Memory B cell (primary cell): ENCODE data around the gene LHX6.

Source experiments
- ATAC-seq: fragments of 150-1000 bp; cut with Tn5 transposase; 2 replicates; pipeline ENCODE4 v1.10.0; 2021; ENCODE audit warnings: low read depth, mild to moderate bottlenecking, moderate library complexity
- DNase-seq, 2 donors: peaks; one replicate each; pipeline ENCODE4 v3.0.0; 2022; ENCODE audit warnings: low spot score in 2 of 2
- H3K27ac Mint-ChIP-seq: one replicate; pipeline ENCODE4 v1.8.0; 2022; ENCODE audit warnings: mild to moderate bottlenecking, moderate library complexity, mixed read lengths
- H3K27me3 Mint-ChIP-seq: one replicate; pipeline ENCODE4 v1.8.0; 2022; ENCODE audit warnings: mixed read lengths
- H3K36me3 Mint-ChIP-seq: one replicate; pipeline ENCODE4 v1.8.0; 2022; ENCODE audit warnings: mild to moderate bottlenecking, mixed read lengths
- H3K4me1 Mint-ChIP-seq: one replicate; pipeline ENCODE4 v1.8.0; 2022; ENCODE audit warnings: mixed read lengths
- H3K4me3 Mint-ChIP-seq: one replicate; pipeline ENCODE4 v1.8.0; 2022; ENCODE audit warnings: mild to moderate bottlenecking, moderate library complexity, mixed read lengths
- H3K9me3 Mint-ChIP-seq: one replicate; pipeline ENCODE4 v1.8.0; 2022; ENCODE audit warnings: mixed read lengths

The LHX6 gene

DNA sequence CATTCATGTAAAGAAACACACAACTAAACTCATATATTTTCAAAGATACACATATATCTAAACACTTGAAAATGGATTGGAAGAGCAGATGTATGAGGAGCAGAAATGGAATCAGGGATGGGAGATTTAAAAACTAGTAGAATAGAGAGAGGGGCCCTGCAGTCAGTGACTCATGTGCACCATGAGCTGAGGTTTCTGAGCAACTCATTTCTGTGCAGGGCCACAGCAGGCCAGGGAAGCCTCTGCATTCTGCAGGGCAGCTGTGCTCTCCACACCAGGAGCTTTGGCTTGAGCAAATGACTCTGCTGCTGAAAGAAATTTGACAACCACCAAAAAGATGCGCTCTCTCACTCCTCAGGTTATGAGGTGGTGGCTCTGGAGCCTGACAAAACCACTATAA lies 27.1 kb downstream of the LHX6 start:
- DNase-seq, result no peak
- no peak for ATAC-seq
- peaks cover 10% of the 10 kb centered on the region for H3K27me3 Mint-ChIP-seq
- no peak overlapping the region for H3K4me3 Mint-ChIP-seq
- H3K36me3 Mint-ChIP-seq, result no peaks in the 10 kb centered on the region
- H3K27ac Mint-ChIP-seq, result no peak overlapping the region
- no peaks in the 10 kb centered on the region for H3K4me1 Mint-ChIP-seq
- H3K9me3 Mint-ChIP-seq, result no peaks in the 10 kb centered on the region

DNA sequence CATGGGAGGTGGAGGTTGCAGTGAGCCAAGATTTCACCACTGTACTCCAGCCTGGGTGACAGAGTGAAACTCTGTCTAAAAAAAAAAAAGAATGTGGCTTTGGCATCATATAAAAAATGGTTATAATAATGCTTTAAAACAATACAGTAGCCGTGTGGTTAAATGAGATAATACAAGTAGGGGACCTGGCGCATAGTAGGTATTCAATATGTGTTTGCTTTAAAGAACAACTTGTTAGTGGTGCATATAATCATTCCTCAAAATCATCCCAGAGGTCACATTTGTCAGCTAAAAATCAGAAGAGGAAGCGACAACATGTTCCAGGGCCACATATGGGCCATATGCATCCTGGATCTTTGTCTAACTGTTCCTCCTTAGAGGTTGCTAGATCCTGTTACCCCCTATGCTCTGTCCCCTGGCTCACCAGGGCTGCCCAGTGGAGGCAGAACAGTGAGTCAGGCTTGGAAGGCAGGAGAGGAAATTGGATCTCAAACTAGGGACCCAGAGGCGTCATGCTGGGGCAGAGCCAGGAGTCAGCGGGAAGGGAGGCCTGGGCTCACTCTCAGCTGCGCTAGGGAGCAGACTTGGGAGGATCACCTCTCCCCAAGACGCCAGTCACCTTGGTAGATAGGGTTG lies 27.7 kb downstream of the LHX6 start:
- no peaks in the 10 kb centered on the region for H3K36me3 Mint-ChIP-seq
- no peak for ATAC-seq
- no peak overlapping the region for H3K4me3 Mint-ChIP-seq
- no peaks in the 10 kb centered on the region for H3K9me3 Mint-ChIP-seq
- H3K27me3 Mint-ChIP-seq, result peaks cover 10% of the 10 kb centered on the region
- DNase-seq, result no peak
- H3K27ac Mint-ChIP-seq, result no peak overlapping the region
- H3K4me1 Mint-ChIP-seq, result no peaks in the 10 kb centered on the region

DNA sequence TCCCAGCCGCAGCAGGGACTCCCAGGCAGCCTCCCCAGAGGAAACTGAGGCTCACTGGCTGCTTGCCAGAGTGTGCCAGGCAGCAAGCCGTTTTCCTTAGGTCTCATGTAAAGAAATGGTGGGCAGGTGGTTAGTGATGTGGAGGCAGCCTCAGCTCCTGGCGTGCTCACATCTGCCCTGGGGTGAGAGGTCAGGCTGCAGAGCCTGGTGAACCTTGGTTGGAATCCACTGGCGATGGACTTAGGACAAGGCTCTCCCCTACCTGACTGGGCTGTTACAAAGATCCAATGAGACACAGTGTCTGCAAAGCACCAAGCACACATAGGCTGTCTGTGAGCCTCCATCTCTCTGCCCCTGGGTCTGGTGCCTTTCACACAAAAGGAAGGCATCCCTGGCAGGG lies 30.9 kb downstream of the LHX6 start:
- H3K27ac Mint-ChIP-seq, result no peak overlapping the region
- no peaks in the 10 kb centered on the region for H3K36me3 Mint-ChIP-seq
- ATAC-seq (no peak), DNase-seq (no peak)
- no peaks in the 10 kb centered on the region for H3K4me1 Mint-ChIP-seq
- peaks cover 14% of the 10 kb centered on the region for H3K27me3 Mint-ChIP-seq
- no peaks in the 10 kb centered on the region for H3K9me3 Mint-ChIP-seq
- H3K4me3 Mint-ChIP-seq, result no peak overlapping the region

DNA sequence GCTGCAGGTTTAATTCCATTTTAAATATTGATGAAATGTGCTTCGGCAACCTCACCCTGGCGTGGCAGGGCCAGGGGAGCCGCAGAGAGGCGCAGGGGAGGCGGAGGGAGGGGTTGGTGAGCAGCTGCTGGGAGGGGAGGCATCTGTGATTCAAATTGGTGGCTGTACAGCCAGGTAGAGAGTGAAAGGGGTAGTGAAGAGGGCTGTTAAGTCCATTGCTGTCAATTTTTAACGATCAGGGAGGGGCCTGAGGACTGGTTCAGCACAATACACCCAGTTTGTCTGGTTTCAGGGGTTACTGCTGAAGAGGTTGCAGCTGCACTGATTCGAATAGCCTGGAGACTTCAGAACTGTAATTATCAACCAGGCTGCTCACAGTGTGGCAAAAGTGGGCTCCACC lies 31.3 kb downstream of the LHX6 start:
- H3K9me3 Mint-ChIP-seq, result no peaks in the 10 kb centered on the region
- H3K27me3 Mint-ChIP-seq, result peaks cover 14% of the 10 kb centered on the region
- no peaks in the 10 kb centered on the region for H3K4me1 Mint-ChIP-seq
- no peak for DNase-seq
- no peaks in the 10 kb centered on the region for H3K36me3 Mint-ChIP-seq
- ATAC-seq, result no peak
- H3K4me3 Mint-ChIP-seq, result no peak overlapping the region
- H3K27ac Mint-ChIP-seq, result no peak overlapping the region

DNA sequence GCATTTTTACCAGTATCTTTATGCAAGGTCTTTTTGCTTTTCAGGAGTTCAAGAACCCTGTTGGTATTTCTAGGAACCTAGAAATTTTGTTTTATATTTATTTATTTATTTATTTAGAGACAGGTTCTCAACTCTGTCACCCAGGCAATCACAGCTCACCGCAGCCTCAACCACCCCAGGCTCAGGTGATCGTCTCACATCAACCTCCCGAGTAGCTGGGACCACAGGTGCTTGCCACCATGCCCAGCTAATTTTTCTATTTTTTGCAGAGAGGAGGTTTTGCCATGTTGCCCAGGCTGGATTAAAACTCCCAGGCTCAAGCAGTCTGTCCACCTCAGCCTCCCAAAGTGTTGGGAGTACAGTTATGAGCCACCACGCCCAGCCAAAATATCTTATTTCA lies 32.9 kb downstream of the LHX6 start:
- H3K36me3 Mint-ChIP-seq, result no peaks in the 10 kb centered on the region
- no peak for ATAC-seq

DNA sequence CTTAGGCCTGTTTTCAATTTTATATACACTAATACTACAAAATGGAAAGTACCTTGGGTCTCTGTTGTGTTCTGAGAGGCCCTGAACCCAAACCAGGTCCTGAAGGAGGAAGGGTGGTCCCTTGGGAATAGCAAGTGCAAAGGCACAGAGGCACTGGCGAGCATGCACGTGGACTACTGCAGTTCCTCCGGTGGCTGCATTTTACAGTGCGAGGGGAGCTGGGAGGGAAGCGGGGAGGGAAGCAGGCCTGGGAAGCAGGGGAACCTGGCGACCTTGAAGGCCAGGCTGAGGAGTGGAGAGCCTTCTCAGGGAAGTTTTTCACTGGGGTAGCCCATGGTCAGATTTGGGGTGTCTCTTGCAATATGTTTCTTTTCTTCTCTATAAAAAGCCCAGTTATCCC lies 35.1 kb downstream of the LHX6 start:
- ATAC-seq (no peak), DNase-seq (no peak)
- Mint-ChIP-seq H3K27ac (no peak overlapping the region), H3K4me3 (no peak overlapping the region), H3K9me3 (no peaks in the 10 kb centered on the region), H3K27me3 (peaks cover 14% of the 10 kb centered on the region), H3K4me1 (no peaks in the 10 kb centered on the region), H3K36me3 (no peaks in the 10 kb centered on the region)

More for the DNA sequence above, 32.9 kb downstream of the LHX6 start:
- no peak for DNase-seq
- H3K4me3 Mint-ChIP-seq, result no peak overlapping the region
- no peaks in the 10 kb centered on the region for H3K9me3 Mint-ChIP-seq
- no peaks in the 10 kb centered on the region for H3K4me1 Mint-ChIP-seq
- H3K27ac Mint-ChIP-seq, result no peak overlapping the region
- H3K27me3 Mint-ChIP-seq, result peaks cover 14% of the 10 kb centered on the region

DNA sequence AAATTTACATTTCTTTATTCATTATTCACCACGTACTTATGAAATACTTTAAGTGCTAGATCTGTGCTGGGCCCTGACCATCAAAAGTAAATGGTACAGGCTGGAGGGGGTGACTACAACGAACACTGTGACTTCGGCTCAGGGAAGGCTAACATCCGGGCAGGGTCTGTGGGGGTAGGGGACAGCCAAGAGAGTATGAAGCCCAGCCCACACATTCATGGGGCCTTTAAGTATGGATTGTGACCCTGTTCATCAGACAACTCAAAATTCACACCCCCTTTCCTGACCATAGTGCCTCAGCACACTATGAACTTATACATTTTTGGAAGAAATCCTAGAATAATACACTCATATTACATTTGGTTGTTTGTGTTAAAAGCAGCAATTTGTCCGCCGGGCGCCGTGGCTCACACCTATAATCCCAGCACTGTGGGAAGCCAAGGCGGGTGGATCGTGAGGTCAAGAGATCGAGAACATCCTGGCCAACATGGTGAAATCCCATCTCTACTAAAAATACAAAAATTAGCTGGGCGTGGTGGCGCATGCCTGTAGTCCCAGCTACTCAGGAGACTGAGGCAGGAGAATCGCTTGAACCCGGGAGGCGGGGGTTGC lies 35.7 kb downstream of the LHX6 start:
- no peak for ATAC-seq
- Mint-ChIP-seq H3K27me3 (peaks cover 8% of the 10 kb centered on the region), H3K36me3 (no peaks in the 10 kb centered on the region), H3K27ac (no peak overlapping the region), H3K4me1 (no peaks in the 10 kb centered on the region), H3K4me3 (no peak overlapping the region), H3K9me3 (no peaks in the 10 kb centered on the region)
- DNase-seq, result no peak

DNA sequence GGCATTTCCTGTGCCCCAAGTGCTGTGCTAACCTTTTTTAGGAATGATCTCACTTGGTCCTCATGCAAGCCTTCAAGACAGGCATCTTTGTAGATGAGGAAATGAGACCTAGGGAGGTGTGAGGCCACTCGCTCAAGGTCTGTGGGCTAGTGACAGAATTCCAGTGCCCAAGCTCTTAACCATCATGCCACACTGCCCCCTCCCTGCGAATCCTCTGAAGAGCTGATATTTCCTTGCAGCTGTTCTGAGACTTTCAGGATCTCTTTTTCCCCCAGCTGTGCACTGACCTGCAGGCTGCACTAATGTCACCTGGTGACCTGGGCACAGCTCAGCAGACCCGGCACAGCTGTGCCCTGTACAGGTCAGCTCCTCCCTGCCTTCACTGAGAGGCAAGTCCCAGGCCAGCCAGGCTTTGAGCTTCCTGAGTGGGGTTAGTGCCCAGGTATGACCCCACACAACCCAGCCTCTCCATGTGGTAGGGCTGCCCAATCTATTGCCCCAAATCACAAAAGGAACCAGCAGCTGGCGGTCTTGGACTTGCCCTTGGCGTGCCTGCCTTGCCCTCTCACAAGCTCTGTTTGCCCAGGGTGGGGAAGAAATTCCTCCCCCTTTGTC lies 36.4 kb downstream of the LHX6 start:
- peaks cover 8% of the 10 kb centered on the region for H3K27me3 Mint-ChIP-seq
- no peaks in the 10 kb centered on the region for H3K4me1 Mint-ChIP-seq
- ATAC-seq (no peak), DNase-seq (no peak)
- H3K4me3 Mint-ChIP-seq, result no peak overlapping the region
- H3K9me3 Mint-ChIP-seq, result no peaks in the 10 kb centered on the region
- no peak overlapping the region for H3K27ac Mint-ChIP-seq
- H3K36me3 Mint-ChIP-seq, result no peaks in the 10 kb centered on the region

DNA sequence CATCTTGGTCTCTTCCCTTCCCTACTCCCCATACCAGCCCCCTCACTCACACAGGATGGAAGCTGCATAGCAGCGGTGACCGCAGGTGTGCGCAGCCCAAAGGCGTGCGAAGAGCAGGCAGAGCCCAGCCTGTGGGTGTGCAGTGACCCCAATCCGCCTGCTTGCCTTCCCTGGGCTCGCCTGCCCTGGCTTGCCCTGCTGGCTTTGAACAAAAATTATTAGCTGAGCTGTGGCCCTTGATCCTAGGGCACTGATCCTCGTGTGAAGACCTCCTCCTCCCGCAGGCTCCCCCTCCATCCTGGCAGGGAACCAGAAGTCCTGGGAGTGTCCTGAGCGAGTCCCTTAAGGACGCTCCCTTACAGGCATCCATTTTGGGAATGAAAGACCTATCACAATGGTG lies 37.2 kb downstream of the LHX6 start:
- DNase-seq, result no peak
- no peak for ATAC-seq
- H3K27ac Mint-ChIP-seq, result no peak overlapping the region
- H3K36me3 Mint-ChIP-seq, result no peaks in the 10 kb centered on the region
- no peak overlapping the region for H3K4me3 Mint-ChIP-seq
- peaks cover 4% of the 10 kb centered on the region for H3K27me3 Mint-ChIP-seq
- H3K4me1 Mint-ChIP-seq, result no peaks in the 10 kb centered on the region
- H3K9me3 Mint-ChIP-seq, result no peaks in the 10 kb centered on the region

DNA sequence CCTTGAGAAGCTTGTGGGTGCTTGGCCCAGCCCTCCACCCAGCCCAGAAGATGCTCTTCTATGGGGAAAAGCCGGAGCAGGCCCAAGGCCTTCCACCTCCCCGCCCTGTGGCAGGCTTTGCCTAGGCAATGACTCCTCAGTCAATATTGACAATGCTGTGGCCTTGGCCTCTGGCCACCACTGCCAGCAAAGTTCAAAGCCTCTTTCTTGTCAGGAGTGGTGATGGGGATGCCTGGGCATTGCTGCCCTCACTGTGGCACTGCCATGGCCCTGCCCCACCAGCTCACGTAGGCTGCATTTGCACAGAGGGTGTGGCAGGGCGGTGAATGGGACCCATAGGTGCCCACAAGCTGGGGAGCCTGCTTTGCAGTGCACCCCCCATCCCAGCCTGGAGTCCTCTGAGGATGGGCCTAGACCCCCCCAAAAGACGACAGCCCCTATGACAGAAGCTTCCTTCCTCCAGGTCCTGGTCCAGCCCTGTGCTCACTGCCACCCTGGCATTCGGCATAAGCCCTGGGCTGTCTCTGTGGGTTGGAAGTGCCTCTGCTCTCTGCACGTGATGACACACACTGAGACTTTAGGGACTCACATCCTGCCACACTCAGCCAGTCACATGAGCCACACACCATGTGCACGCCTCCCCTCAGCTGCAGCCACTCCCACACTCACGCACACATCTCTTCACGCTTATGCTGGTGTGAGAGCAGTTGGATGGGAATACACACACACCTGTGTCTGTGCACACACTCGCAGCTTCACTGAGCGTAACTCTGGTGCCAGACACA lies 38.0 kb downstream of the LHX6 start:
- no peaks in the 10 kb centered on the region for H3K9me3 Mint-ChIP-seq

DNA sequence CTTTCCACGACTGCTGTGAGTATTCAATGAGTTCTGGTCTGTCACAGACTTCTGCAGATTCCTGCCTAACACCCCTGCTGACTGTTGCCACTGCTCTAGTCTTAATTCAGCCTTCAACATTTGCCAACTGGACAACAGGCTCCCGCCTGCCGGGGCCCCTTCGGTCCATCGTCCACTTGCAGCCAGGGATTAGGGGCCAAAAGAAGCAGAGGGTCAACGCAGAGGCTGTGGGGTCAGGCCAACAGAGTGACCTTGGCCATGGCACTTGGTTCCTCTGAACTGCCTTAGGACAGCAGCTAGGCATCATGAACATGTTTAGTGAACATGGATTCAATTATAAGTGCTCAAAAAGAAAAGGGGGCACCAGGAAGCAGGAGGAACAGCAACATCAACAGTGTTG lies 40.4 kb downstream of the LHX6 start:
- Mint-ChIP-seq H3K4me1 (no peaks in the 10 kb centered on the region), H3K4me3 (no peak overlapping the region), H3K9me3 (no peaks in the 10 kb centered on the region), H3K36me3 (no peaks in the 10 kb centered on the region), H3K27ac (no peak overlapping the region), H3K27me3 (no peaks in the 10 kb centered on the region)
- no peak for ATAC-seq
- DNase-seq, result no peak

More for the DNA sequence above, 38.0 kb downstream of the LHX6 start:
- Mint-ChIP-seq H3K36me3 (no peaks in the 10 kb centered on the region), H3K27ac (no peak overlapping the region), H3K4me3 (no peak overlapping the region), H3K4me1 (no peaks in the 10 kb centered on the region), H3K27me3 (peaks cover 4% of the 10 kb centered on the region)
- ATAC-seq (no peak), DNase-seq (no peak)

DNA sequence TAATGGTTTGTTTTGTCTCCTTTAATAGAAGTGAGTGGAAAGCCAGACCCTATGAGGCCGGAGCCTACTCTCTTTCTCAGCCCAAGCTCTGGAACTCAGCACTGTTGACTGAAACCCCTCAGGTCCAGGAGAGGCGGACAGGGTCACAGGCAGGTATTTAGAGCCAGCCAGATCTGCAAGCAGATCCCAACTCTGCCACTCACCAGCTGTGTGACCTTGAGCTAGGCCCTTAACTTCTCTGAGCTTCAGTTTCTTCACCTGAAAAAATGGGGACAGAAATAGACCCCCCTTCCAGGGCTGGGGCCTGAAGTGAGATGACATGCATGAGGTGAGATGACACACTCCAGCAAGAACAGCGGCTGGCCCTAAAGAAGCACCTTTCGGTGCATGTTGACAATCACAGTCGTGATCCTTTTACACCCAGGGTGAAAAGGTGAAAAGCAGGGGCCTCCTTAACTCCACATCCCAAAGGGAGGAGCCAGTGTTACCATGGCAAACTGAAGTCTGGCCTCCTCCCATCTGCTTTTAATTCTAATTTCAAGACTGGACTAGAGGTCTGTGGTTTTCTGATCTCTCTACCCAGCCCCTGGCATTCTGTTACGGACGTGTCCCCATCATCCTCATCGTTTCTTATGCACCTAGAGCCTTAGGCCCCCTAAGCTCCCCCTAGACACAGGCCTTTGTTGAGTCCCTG lies 41.8 kb downstream of the LHX6 start:
- Mint-ChIP-seq H3K36me3 (no peaks in the 10 kb centered on the region), H3K4me3 (no peak overlapping the region), H3K27me3 (peaks cover 6% of the 10 kb centered on the region), H3K9me3 (no peaks in the 10 kb centered on the region), H3K27ac (no peak overlapping the region), H3K4me1 (no peaks in the 10 kb centered on the region)
- no peak for DNase-seq
- ATAC-seq, result no peak

DNA sequence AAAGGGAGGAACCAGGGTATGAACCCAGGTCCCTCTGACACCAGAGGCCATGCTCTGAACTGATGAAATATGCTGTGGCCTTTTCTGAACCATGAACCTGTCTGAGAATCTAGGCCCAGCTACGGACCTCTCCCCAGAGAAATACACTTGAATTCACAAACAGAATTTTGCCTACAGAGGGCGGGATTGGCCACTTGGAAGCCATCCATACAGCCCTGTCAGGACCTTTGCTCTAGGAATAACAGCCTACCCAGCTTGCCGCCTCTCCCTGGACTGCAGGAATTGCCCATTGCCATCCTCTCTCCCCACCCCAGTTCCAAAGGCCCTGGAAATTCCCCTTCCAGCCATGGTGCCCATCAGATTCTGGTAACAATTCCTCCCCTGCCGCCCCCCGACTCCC lies 42.5 kb downstream of the LHX6 start:
- Mint-ChIP-seq H3K36me3 (no peaks in the 10 kb centered on the region), H3K4me1 (no peaks in the 10 kb centered on the region), H3K9me3 (no peaks in the 10 kb centered on the region), H3K27me3 (peaks cover 6% of the 10 kb centered on the region), H3K4me3 (no peak overlapping the region), H3K27ac (no peak overlapping the region)
- ATAC-seq (no peak), DNase-seq (no peak)

DNA sequence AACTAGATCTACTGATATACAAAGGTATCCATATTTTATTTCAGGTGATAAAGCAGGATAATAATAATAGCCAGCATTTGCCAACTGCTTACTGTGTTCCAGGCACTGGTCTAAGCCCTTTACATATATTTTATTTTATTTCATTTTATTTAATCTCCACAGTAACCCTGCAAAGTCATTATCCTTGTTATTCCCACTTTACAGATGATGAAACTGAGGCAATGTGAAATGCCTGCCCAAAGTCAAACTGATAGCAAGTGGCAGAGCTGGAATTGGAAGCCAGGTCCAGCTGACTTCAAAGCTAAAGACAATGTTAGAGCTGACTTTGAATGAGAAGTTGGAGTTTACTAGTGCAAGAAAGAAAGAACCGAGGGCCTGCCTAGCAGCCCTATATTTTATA lies 44.2 kb downstream of the LHX6 start:
- H3K36me3 Mint-ChIP-seq, result no peaks in the 10 kb centered on the region
- no peak overlapping the region for H3K27ac Mint-ChIP-seq
- H3K4me3 Mint-ChIP-seq, result no peak overlapping the region
- peaks cover 10% of the 10 kb centered on the region for H3K27me3 Mint-ChIP-seq
- no peak for ATAC-seq
- no peaks in the 10 kb centered on the region for H3K4me1 Mint-ChIP-seq
- H3K9me3 Mint-ChIP-seq, result no peaks in the 10 kb centered on the region
- no peak for DNase-seq
